HEK293T (cell line): ENCODE data around the gene KCNJ5.

Experiments used
- CTCF ChIA-PET: fragments of 350-600 bp; formaldehyde crosslinking; extraction: SDS; loops from one replicate; lab custom pipeline; 2021; ENCODE audit warnings: antibody characterized with exemption, inconsistent platforms; lab: Yijun Ruan, JAX
- POLR2A ChIA-PET: fragments of 350-600 bp; formaldehyde crosslinking; extraction: SDS; loops from one replicate; lab custom pipeline; 2020; ENCODE audit warnings: antibody characterized with exemption, inconsistent platforms; lab: Yijun Ruan, JAX
- DNase-seq: peaks from one replicate; pipeline ENCODE4 v3.0.0; 2012; ENCODE audit warnings: mixed read lengths; ENCODE audit errors: extremely low spot score
- ARNT ChIP-seq: fragments of 450-650 bp; IDR thresholded peaks from 2 replicates; pipeline ENCODE4 v1.6.1; 2017; ENCODE audit warnings: mild to moderate bottlenecking
- BHLHE40 ChIP-seq: fragments of 450-650 bp; IDR thresholded peaks from 2 replicates; pipeline ENCODE4 v1.6.1; 2016; ENCODE audit warnings: mild to moderate bottlenecking, moderate library complexity, borderline replicate concordance
- CTBP1 ChIP-seq: fragments of 450-650 bp; IDR thresholded peaks from 2 replicates; pipeline ENCODE4 v1.6.1; 2016; ENCODE audit warnings: borderline replicate concordance
- ELF4 ChIP-seq: fragments of 450-650 bp; IDR thresholded peaks from 2 replicates; pipeline ENCODE4 v1.6.1; 2017; ENCODE audit warnings: antibody characterized with exemption
- FOXA1 ChIP-seq: fragments of 450-650 bp; IDR thresholded peaks from 2 replicates; pipeline ENCODE4 v1.6.1; 2016; ENCODE audit warnings: mild to moderate bottlenecking
- FOXK2 ChIP-seq: fragments of 450-650 bp; IDR thresholded peaks from 2 replicates; pipeline ENCODE4 v1.6.1; 2016; ENCODE audit warnings: mild to moderate bottlenecking
- FOXM1 ChIP-seq: fragments of 450-650 bp; IDR thresholded peaks from 2 replicates; pipeline ENCODE4 v1.6.1; 2017; ENCODE audit warnings: mild to moderate bottlenecking, borderline replicate concordance
- HDGF ChIP-seq: fragments of 450-650 bp; IDR thresholded peaks from 2 replicates; pipeline ENCODE4 v1.6.1; 2017; ENCODE audit warnings: antibody characterized with exemption, borderline replicate concordance
- L3MBTL2 ChIP-seq: fragments of 450-650 bp; conservative IDR thresholded peaks from 2 replicates; pipeline ENCODE4 v1.6.1; 2016; ENCODE audit warnings: mild to moderate bottlenecking
- LEF1 ChIP-seq: fragments of 450-650 bp; IDR thresholded peaks from 2 replicates; pipeline ENCODE4 v1.6.1; 2017; ENCODE audit warnings: mild to moderate bottlenecking, borderline replicate concordance
- NFRKB ChIP-seq: fragments of 450-650 bp; IDR thresholded peaks from 2 replicates; pipeline ENCODE4 v1.6.1; 2016; ENCODE audit warnings: mild to moderate bottlenecking, moderate library complexity
- PKNOX1 ChIP-seq: fragments of 450-650 bp; IDR thresholded peaks from 2 replicates; pipeline ENCODE4 v1.6.1; 2016
- SP1 ChIP-seq: fragments of 450-650 bp; IDR thresholded peaks from 2 replicates; pipeline ENCODE4 v1.6.1; 2017
- SUZ12 ChIP-seq: fragments of 450-650 bp; IDR thresholded peaks from 2 replicates; pipeline ENCODE4 v1.6.1; 2016; ENCODE audit warnings: mild to moderate bottlenecking
- TARDBP ChIP-seq: fragments of 450-650 bp; IDR thresholded peaks from 2 replicates; pipeline ENCODE4 v1.6.1; 2016
- ZNF384 ChIP-seq: fragments of 450-650 bp; IDR thresholded peaks from 2 replicates; pipeline ENCODE4 v1.6.1; 2016

KCNJ5 gene

GRCh38 chr11:128848815-128849455 is 42.2 kb upstream of the KCNJ5 start:
- ChIA-PET CTCF (interaction anchor here (0.6 to 1.1 kb wide), 5 partner anchors 9 to 44 kb away, joined by 3 to 4 read pairs (median 3); no protein-coding TSS in a partner anchor), POLR2A (no interaction called here)
- DNase-seq = peak; percentile 85
- no peak for TF ChIP-seq ZNF384
- TF ChIP-seq SP1 = no peak
- TF ChIP-seq BHLHE40 = no peak
- TF ChIP-seq PKNOX1 = no peak
- TF ChIP-seq LEF1 = no peak
- no peak for TF ChIP-seq ARNT
- TF ChIP-seq SUZ12 = no peak
- TF ChIP-seq NFRKB = no peak
- no peak for TF ChIP-seq L3MBTL2
- no peak for TF ChIP-seq FOXK2
- TF ChIP-seq CTBP1 = no peak

GRCh38 chr11:128852327-128853023 is 38.7 kb upstream of the KCNJ5 start:
- ChIA-PET CTCF (no interaction called here), POLR2A (no interaction called here)
- TF ChIP-seq FOXK2 (no peak), NFRKB (no peak), FOXM1 (no peak), CTBP1 (no peak), L3MBTL2 (no peak), LEF1 (no peak), ZNF384 (no peak), SUZ12 (no peak), PKNOX1 (no peak), BHLHE40 (no peak), ARNT (no peak), ELF4 (no peak), HDGF (no peak), SP1 (no peak)
- no peak for DNase-seq

- TF ChIP-seq ELF4 (no peak), SUZ12 (no peak), SP1 (no peak), LEF1 (no peak), NFRKB (no peak), FOXA1 (no peak), CTBP1 (no peak), TARDBP (no peak), ARNT (no peak), ZNF384 (no peak), FOXM1 (no peak), PKNOX1 (no peak), FOXK2 (no peak), L3MBTL2 (no peak), HDGF (no peak), BHLHE40 (no peak)
- POLR2A ChIA-PET = no interaction called here
- DNase-seq = no peak
- CTCF ChIA-PET = interaction anchor here (0.9 kb wide), 1 partner anchor 30 kb away, joined by 4 read pairs; no protein-coding TSS in a partner anchor
These were observed 37.6 kb upstream of the KCNJ5 start for GRCh38 chr11:128853559-128853958.

GRCh38 chr11:128854841-128855240 is 36.3 kb upstream of the KCNJ5 start:
- ChIA-PET POLR2A (no interaction called here), CTCF (no interaction called here)
- DNase-seq = no peak
- TF ChIP-seq HDGF (no peak), ELF4 (no peak), TARDBP (no peak), FOXM1 (no peak), PKNOX1 (no peak), FOXK2 (no peak), FOXA1 (no peak), ARNT (no peak), ZNF384 (no peak), CTBP1 (no peak), L3MBTL2 (no peak), NFRKB (no peak), LEF1 (no peak), SUZ12 (no peak), BHLHE40 (no peak)

GRCh38 chr11:128856241-128856640 is 34.9 kb upstream of the KCNJ5 start:
- POLR2A ChIA-PET = no interaction called here
- TF ChIP-seq ARNT (no peak), FOXA1 (no peak), ELF4 (no peak), ZNF384 (no peak), FOXM1 (no peak), CTBP1 (no peak), SP1 (no peak), L3MBTL2 (no peak), HDGF (no peak), NFRKB (no peak), FOXK2 (no peak), TARDBP (no peak), PKNOX1 (no peak), LEF1 (no peak)
- DNase-seq = no peak
- CTCF ChIA-PET = no interaction called here
